Measurements from ENCODE around the gene SPOCK1.

SPOCK1 gene

GRCh38 chr5:137368651-137369050, 130.5 kb downstream of the SPOCK1 start:
- Histone ChIP-seq H3K27me3 (replicated peaks; ENCODE audit: control insufficient read depth, insufficient read depth, low read length) (peaks cover 4% of the 10 kb centered on the region; the same call in 1 of the 2 replicates), H3K36me3 (ENCODE audit: control insufficient read depth, insufficient read depth, low read length) (no peaks in the 10 kb centered on the region), H3K4me3 (replicated peaks; ENCODE audit: low read depth, low read length) (no peak overlapping the region)
- DNase-seq (ENCODE audit: extremely low read depth, insufficient read length): no peak
- no peak for TF ChIP-seq CTCF (IDR thresholded peaks at IDR 0.05; ENCODE audit: insufficient read depth, low read length, poor library complexity, severe bottlenecking)

- Histone ChIP-seq H3K27me3 (replicated peaks; ENCODE audit: control insufficient read depth, insufficient read depth, low read length) (peaks cover 4% of the 10 kb centered on the region; the same call in 1 of the 2 replicates), H3K4me3 (replicated peaks; ENCODE audit: low read depth, low read length) (no peak overlapping the region), H3K36me3 (ENCODE audit: control insufficient read depth, insufficient read depth, low read length) (no peaks in the 10 kb centered on the region)
- DNase-seq (ENCODE audit: extremely low read depth, insufficient read length): no peak
- TF ChIP-seq CTCF (IDR thresholded peaks at IDR 0.05; ENCODE audit: insufficient read depth, low read length, poor library complexity, severe bottlenecking): no peak
Measured at GRCh38 chr5:137367951-137368350, 131.2 kb downstream of the SPOCK1 start.

GRCh38 chr5:137366526-137366925, 132.6 kb downstream of the SPOCK1 start:
- Histone ChIP-seq H3K4me3 (replicated peaks; ENCODE audit: low read depth, low read length) (no peak overlapping the region), H3K27me3 (replicated peaks; ENCODE audit: control insufficient read depth, insufficient read depth, low read length) (peaks cover 2% of the 10 kb centered on the region; the same call in 1 of the 2 replicates), H3K36me3 (ENCODE audit: control insufficient read depth, insufficient read depth, low read length) (no peaks in the 10 kb centered on the region)
- no peak for TF ChIP-seq CTCF (IDR thresholded peaks at IDR 0.05; ENCODE audit: insufficient read depth, low read length, poor library complexity, severe bottlenecking)
- no peak for DNase-seq (ENCODE audit: extremely low read depth, insufficient read length)

GRCh38 chr5:137365126-137365865, 133.8 kb downstream of the SPOCK1 start:
- no peak for DNase-seq (ENCODE audit: extremely low read depth, insufficient read length)
- Histone ChIP-seq H3K27me3 (replicated peaks; ENCODE audit: control insufficient read depth, insufficient read depth, low read length) (peaks cover 2% of the 10 kb centered on the region; the same call in 1 of the 2 replicates), H3K36me3 (ENCODE audit: control insufficient read depth, insufficient read depth, low read length) (no peaks in the 10 kb centered on the region), H3K4me3 (replicated peaks; ENCODE audit: low read depth, low read length) (no peak overlapping the region)
- TF ChIP-seq CTCF (IDR thresholded peaks at IDR 0.05; ENCODE audit: insufficient read depth, low read length, poor library complexity, severe bottlenecking): no peak

- Histone ChIP-seq H3K4me3 (replicated peaks; ENCODE audit: low read depth, low read length) (no peak overlapping the region), H3K36me3 (ENCODE audit: control insufficient read depth, insufficient read depth, low read length) (no peaks in the 10 kb centered on the region), H3K27me3 (replicated peaks; ENCODE audit: control insufficient read depth, insufficient read depth, low read length) (no peaks in the 10 kb centered on the region; the same call in 1 of the 2 replicates)
- no peak for DNase-seq (ENCODE audit: extremely low read depth, insufficient read length)
- no peak for TF ChIP-seq CTCF (IDR thresholded peaks at IDR 0.05; ENCODE audit: insufficient read depth, low read length, poor library complexity, severe bottlenecking)
Measured at GRCh38 chr5:137361280-137361679, 137.8 kb downstream of the SPOCK1 start.
